GM21528 (cell line): ENCODE results near the gene XRCC5.
"Not testable (repeated sequence)": the region's sequence is repeated elsewhere in the genome, so short reads cannot be mapped to it uniquely, and the experiment has no call there.

ENCODE experiments used
- ATAC-seq: cut with Tn5 transposase; IDR thresholded peaks from one replicate; pipeline ENCODE4 v1.9.1; 2021; ENCODE audit warnings: mild to moderate bottlenecking, moderate library complexity; ENCODE audit not compliant: unreplicated experiment, low FRiP score

The XRCC5 gene

DNA sequence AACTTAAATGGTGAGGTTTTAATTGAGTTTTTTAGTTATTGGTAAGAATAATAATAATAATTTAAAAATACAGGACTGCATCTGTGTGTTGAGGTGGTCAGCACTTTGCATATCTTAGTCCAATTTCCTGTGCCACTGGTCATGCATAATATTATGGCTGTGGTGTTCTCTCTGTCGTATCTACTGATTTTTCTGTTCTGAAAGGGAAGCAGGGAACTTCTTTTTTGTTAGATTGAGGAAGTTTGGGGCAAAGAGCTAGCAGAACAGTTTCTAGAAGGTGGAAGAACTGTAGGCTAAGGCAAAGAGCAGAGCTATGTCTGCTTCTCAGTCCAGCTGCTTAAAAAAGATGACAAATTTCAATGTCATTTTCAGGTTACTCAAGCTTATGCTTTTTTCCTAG lies 74.3 kb downstream of the XRCC5 start:
- ATAC-seq, result no peak

DNA sequence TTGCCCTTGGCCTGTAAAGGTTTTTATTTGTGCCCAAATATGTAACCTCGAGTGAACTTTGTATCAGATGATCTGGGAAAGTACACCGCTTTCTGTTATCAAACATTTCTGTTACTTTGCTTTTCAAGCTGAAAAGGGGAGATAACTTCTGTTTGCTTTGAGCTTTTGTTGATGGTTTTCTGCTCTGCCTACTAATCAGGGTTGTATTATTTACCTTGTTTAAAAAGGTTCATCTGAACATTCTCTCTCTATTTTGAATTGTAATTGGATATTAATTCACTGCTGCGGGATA lies 79.4 kb downstream of the XRCC5 start:
- no peak for ATAC-seq

- ATAC-seq, result no peak
Observed at GRCh38 chr2:216188956-216189355, 79.8 kb downstream of the XRCC5 start.

GRCh38 chr2:216189410-216189809 lies 80.3 kb downstream of the XRCC5 start:
- no peak for ATAC-seq

- ATAC-seq, result no peak
Observed at GRCh38 chr2:216192181-216192580, 83.0 kb downstream of the XRCC5 start.

GRCh38 chr2:216192931-216193330 lies 83.8 kb downstream of the XRCC5 start:
- ATAC-seq, result no peak

DNA sequence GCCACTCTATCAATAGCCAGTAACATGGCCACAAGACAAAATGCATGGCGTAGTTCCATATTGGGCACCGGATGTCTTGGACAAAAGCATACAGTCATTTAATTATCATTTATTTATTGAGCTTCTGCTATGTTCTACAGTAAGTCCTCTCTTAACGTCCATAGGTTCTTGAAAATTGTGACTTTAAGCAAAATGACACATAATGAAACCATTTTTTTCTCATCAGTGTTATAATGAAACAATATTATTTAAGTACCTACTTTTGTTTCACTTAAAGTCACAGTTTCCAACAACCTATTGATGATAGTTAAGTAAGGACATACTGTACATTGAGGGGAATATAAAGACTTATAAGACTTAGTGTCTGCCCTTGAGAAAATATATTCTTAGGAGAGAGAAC lies 84.9 kb downstream of the XRCC5 start:
- no peak for ATAC-seq

- no peak for ATAC-seq
Observed at GRCh38 chr2:216194561-216194960, 85.4 kb downstream of the XRCC5 start.

DNA sequence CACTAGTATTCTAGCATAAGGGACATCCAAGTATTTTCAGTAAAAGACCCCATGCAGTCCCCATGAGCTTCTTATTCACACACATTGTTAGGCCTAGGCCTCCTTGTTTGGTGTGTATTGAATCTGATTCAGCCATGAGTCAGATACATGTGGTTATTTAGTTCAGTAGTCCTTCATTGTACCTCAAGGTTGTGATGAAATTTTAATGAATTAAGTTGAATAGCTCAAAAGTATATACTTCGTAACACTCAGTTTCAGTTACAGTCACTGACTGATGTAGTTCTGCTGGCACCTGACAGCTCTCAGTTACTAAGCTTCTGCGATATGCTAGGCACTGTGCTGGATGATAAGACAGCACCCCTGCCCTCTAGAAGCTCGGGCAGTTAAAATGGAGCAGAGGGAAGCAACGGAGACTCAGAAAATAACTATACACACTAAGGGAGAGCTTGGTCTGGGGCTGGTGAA lies 86.4 kb downstream of the XRCC5 start:
- no peak for ATAC-seq

DNA sequence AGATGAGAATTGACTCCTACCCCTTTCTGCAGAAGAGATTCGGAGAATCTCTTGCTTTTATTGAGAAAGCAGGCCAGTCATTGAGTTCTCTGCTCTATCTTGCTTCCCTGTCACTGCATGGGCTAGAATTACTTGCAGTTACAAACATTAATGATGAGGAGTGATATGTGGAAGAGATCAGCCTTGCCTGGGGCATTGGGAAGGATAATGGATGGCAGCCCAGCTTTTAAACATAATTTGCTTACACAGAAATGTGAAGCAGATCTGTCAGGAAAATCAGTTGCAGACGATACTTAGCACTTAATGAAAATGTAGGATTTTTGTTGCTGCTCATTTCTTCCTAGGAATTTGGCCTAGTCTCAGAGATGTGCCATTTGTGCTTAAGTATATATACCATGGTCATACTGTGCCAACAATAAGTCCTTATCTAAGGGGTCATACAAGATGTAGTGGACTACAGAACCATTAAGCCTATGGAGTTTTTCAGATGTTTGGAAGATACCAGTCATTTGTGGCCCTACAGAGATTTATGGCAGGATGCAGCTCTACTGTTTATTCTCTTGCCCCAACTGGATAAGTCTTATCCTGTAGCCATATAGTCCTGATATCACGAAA lies 92.7 kb downstream of the XRCC5 start:
- no peak for ATAC-seq

DNA sequence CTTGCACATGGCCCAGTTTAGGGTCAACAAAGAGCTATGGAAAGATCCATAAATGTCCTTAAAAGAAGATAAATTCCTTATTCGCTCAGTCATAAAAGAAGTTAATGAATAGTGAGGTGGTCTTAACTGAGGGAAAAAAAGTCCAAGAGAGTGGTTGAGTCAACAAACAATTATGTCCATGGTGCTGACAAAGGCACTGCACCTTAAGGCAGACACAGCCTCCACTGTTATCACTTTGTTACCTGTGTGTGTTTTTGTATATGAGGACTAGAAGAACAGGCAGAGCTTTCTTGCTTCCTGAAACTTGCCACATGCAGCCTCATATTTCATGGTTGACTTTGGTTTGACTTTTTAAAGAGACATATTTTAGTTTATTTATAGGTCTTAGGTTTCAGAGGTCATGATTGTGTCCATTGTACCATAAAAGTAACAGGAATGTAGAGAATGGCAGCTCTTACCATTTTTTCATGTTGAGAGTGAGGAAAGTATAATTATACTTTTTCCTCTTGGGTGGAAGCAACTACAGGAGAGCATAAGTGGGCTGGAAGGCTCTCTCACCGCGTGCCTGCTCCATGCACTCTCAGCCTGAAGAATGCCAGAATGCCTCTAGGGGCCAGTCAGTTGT lies 93.6 kb downstream of the XRCC5 start:
- ATAC-seq, result no peak

GRCh38 chr2:216205486-216205885 lies 96.3 kb downstream of the XRCC5 start:
- ATAC-seq, result no peak

- ATAC-seq, result peak; percentile 73
Observed at GRCh38 chr2:216206041-216206703, 97.0 kb downstream of the XRCC5 start.

- no peak for ATAC-seq
Observed at GRCh38 chr2:216206821-216207220, 97.7 kb downstream of the XRCC5 start.

- ATAC-seq, result not testable (repeated sequence)
Observed at GRCh38 chr2:216208661-216209060, 99.5 kb downstream of the XRCC5 start.

- no peak for ATAC-seq
Observed at GRCh38 chr2:216210701-216211540, 101.8 kb downstream of the XRCC5 start.

- no peak for ATAC-seq
Observed at GRCh38 chr2:216211614-216212145, 102.5 kb downstream of the XRCC5 start.

- ATAC-seq, result no peak
Observed at GRCh38 chr2:216214768-216215167, 105.6 kb downstream of the XRCC5 start.

DNA sequence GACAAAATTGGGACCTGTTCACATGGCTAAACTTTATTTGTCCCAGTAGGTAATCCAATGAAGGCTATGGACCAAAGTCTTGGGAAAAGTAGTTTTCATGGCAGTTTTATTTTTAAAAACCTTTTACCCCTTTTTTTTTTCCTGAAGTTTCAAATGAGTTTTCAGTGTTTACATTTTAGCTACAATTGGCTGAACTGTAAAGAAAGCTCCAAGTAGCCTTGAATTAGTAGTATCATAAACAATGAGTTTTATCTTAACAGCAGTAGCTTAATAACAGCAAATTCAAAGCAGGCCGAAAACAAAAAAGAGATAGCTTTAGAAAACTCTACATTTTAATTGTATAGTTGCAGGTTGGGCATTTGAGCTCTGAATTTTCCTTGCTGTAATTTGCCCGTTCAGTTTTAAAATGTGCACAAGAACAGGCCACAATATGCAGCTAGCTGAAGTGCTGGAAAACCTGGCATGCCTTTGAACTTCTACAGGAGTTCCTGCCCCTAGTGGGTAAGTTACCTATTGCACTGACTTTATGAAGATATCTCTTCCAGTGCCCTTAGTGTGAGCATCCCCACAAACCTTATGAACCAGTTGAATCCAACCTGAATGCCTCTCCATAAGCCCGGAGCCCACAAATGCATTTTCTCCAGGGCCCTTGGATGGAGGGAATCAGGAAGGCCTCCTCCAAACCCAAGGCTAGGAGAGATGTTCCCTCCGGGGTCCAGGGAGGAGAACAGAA lies 106.7 kb downstream of the XRCC5 start:
- ATAC-seq, result no peak
